GM12872 (cell line): ENCODE measurements around the gene C9orf78.

Experiments
- TF ChIP-seq, protein P1 (sequence below): IDR thresholded peaks from 3 replicates; pipeline ENCODE4 v1.5.1; 2011; ENCODE audit warnings: low read depth, mild to moderate bottlenecking, low read length, moderate library complexity; ENCODE audit not compliant: insufficient read depth

C9orf78 gene

GRCh38 chr9:129811967-129812363 is 23.1 kb downstream of the C9orf78 start:
- TF ChIP-seq, protein P1, sequence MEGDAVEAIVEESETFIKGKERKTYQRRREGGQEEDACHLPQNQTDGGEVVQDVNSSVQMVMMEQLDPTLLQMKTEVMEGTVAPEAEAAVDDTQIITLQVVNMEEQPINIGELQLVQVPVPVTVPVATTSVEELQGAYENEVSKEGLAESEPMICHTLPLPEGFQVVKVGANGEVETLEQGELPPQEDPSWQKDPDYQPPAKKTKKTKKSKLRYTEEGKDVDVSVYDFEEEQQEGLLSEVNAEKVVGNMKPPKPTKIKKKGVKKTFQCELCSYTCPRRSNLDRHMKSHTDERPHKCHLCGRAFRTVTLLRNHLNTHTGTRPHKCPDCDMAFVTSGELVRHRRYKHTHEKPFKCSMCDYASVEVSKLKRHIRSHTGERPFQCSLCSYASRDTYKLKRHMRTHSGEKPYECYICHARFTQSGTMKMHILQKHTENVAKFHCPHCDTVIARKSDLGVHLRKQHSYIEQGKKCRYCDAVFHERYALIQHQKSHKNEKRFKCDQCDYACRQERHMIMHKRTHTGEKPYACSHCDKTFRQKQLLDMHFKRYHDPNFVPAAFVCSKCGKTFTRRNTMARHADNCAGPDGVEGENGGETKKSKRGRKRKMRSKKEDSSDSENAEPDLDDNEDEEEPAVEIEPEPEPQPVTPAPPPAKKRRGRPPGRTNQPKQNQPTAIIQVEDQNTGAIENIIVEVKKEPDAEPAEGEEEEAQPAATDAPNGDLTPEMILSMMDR: no peak

- TF ChIP-seq, protein P1: no peak
These were observed 24.3 kb downstream of the C9orf78 start for GRCh38 chr9:129810788-129811187.

GRCh38 chr9:129810116-129810515 is 25.0 kb downstream of the C9orf78 start:
- TF ChIP-seq, protein P1: no peak

DNA sequence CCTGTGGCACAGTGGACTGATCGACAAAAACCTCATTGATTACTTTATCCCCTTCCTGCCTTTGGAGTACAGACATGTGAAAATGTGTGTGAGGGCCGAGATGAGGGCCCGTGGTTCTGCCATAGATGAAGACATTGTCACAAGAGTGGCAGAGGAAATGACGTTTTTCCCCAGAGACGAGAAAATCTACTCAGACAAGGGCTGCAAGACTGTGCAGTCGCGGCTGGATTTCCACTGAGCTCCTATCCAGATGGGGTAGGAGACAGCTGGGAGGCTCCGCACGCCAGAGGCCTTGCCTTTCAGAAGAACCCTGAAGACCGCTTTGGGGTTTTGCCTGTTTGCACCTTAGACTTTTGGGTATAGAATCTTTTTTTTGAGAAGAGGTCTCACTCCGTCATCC is 25.7 kb downstream of the C9orf78 start:
- TF ChIP-seq, protein P1: no peak

- TF ChIP-seq, protein P1: no peak
These were observed 29.0 kb downstream of the C9orf78 start for GRCh38 chr9:129806061-129806460.

GRCh38 chr9:129803676-129804060 is 31.4 kb downstream of the C9orf78 start:
- TF ChIP-seq, protein P1: no peak

DNA sequence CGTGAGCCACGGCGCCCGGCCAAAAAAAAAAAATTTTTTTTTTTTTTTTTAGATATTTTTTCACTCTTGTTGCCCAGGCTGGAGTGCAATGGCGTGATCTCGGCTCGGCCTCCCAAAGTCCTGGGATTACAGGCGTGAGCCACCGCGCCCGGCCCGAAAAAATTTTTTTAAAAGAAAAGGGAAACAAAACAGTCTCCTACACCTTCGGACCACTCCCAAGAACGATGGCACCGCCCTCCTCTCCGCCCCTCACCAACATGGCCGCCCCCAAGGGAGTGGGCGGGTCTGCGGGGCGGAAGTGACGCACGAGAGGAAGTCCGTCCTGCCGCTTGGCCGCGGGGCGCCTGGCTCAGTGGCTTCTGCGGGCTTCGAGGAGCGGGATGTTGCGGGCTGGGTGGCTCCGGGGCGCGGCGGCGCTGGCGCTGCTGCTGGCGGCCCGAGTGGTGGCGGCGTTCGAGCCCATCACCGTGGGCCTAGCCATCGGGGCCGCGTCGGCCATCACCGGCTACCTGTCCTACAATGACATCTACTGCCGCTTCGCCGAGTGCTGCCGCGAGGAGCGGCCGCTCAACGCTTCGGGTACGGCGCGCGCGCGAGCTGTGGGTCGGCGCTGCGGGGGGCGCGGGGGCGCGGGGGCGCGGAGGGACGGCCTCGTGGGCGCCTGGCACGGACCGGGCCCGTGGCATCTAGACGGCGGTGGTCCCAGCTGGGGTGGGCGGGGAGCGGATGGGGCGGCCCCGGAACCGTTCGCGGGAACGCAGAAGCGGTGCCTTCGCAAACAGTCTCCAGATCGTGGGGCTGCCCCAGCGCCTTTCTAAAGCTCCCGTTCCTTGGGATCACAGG is 32.0 kb downstream of the C9orf78 start, which contains the start of gene TOR1B:
TOR1B (plus strand) TSS at position 352 of the 843 bp plus-strand sequence; CDS start at position 381, 29 bp downstream.
- TF ChIP-seq, protein P1: no peak
